ENCODE results near the gene EPHA6.
A peak's percentile ranks its signal among the peaks of the same experiment; 100 is the strongest.

Gene EPHA6

DNA sequence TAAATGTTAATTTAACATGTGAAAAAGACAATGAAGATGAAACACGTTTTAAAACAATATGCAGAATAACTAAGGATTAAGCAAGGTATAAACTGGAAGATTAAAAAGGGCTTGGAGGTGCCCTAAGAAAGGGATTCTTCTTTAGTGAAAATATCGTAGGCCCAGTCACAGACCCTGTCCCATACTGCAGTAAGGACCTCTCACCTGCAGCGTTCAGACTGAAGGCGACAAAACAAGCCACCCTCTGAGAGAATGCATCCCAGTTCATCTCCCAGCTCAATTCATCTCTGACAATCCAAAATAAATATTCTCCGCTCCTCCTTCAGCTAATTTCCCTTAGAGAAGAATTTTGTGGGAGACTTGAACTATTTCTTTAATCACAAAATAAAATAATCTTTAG lies 847.9 kb downstream of the EPHA6 start:
- DNase-seq, result no peak

DNA sequence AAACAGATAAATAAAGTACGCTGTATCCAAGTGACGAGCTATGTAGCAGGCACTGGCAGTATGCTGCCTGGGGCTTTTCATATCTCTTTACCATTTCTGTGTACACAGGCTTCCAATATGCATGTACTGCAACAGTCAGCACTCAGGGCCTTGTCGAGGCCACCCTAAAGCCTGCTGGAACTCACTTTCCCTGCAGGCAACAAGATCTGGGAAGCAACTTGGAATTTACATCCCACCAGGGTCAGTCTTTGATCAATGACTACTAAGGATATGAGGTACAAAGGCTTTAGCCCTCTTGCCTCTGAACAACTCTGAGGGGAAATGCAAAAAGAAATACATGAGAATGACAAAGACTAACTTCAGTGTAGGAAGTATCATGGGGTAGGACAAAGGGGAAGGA lies 848.4 kb downstream of the EPHA6 start:
- DNase-seq, result no peak

DNA sequence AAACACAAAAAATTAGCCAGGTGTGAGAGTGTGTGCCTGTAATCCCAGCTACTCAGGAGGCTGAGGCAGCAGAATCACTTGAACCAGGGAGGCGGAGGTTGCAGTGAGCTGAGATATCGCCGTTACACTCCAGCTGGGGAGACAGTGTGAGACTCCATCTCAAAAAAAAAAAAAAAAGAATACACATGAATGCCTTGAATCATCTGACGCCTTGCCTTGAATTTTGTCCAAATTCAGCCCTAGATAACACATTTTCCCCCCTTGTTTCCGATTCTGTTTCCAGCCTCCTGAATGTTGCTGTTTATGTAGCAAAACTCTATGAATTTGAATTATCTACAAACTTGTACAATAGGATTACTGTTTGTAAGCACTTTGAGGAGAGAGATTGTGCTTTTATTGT lies 851.5 kb downstream of the EPHA6 start:
- no peak for DNase-seq

DNA sequence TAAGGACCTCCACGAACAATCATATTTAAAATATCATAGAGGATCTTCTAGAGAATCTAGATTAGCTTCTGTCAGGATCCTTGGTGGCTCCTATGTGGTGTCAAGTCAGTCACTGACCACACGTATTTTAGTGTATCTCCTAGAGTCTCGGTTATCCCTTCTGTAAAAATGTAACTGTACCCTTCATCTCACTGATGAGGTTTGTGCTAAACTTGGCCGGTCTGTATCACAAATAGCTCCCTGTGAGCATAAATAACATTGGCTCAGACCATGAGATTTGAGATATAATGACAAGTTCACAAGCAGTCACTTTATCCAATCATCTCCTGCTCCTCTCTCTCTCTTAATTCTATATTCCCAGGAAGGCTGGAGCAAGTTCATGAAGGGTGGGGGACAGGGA lies 856.6 kb downstream of the EPHA6 start:
- DNase-seq, result no peak

DNA sequence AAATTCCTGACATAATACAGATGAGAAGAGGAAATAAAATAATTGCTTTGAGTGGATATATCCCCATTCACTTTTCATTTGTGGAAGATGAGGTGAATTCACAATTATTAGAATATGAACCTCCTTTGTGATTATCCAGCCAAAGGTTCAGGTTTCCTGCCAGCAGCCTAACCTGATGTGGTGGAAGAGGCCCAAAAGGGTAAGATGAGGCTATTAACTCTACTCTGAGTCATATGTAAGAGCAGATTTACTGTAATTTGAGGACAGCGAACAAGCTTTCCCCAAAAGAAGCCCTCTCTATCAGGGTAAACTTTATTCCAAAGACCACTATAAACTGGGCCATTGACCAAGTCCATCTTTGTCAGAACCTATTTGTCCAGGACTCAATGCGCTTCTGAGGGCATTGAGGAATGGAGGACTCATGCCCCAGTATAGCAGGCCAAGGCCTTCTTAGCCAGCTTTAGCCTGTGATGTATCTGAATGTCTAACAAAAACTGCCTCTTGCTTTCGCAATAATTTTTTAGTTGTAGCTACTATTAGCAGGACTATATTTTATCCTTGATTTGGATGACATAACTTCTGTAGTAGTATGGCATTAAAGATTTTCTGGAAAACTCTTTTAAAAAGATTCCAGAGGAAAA lies 859.1 kb downstream of the EPHA6 start:
- DNase-seq, result no peak

DNA sequence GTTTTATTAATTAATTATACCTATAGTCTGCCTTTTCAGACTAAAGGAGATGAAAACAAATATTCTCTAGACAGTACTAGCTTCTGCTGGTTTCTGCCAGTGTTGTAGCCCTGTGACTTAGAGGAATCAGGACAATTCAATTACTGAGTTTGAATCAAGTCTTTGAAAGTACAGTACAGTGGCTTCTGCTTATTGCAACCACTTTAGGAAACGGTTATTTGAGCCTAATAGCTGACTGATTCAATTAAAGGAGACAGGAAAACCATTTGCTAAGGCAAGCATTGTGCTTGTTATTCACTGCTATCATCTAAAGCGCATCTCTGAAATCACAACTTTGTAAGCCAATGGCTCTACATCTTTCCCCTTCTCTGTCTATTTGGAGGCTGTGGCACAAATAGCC lies 860.1 kb downstream of the EPHA6 start:
- DNase-seq, result no peak

DNA sequence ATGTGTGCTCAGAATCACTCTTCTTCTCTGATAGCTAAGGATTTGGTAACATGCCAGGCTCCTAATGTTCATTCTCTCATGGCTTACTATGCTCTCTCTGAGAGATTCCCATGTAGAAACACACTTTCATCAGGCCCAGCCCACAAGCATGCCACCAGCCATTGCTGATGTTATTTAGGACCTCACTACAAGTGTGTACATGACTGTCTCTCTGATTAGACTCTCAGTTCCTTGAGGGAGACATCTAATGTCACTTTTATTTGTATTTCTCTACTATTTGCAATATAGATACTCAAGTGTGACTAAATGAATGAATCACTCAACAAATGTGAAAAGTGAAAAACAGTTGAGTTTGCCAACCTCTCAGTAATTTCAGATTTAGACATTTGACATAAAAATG lies 865.8 kb downstream of the EPHA6 start:
- no peak for DNase-seq

DNA sequence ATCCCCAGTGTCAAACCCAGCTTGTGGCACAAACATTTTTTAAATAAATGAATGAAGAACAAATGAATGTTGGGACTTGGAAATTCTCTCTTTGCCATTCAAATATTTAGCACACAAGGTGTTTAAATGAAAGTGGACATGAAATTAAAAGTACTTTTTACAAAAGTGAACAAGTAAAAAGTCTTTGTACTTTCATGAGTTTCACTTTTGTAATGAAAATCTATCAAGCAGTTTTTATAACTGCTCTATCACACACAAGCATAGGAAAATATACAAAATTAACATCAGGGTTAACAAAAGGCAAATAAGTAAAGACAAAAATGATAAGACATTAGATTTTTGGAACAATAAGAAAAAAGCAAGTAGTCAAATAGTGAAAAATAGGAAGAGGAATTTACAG lies 866.3 kb downstream of the EPHA6 start:
- no peak for DNase-seq

DNA sequence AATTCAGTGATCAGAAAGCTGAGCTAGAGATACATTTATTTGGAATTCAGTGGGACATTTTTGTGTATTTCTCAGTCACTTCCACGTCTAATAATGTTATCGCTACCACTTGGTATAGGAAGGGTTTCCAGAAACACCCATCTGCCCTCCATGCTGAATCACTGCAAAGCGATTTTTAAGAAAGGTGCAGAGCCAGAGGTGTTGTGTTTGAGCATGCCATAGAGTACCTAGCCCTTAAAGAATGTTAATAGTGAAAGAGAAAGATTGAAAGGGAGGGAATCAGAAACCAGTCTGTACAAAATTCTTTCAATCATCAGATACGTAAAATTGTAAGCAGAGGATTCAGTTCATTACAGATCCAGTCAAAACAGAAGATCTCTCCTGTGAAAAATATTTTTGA lies 870.1 kb downstream of the EPHA6 start:
- DNase-seq, result no peak

DNA sequence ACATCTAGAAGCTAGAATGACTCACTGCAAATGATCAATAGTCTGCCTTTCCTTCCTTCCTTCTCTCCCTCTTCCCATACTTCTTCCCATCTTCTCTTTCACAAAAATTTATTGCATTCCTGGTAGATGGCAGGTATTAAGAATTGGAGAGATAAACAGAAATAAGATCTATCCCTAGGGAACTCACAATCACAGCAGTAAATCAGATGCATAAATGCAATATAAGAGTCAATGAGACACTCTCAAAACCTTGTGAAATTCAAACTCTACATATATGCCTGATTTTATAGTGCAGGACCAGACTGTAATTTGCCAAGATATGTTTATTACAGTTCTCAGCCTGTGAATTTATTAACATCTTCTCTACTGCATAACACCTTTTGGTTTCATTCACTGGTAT lies 871.9 kb downstream of the EPHA6 start:
- DNase-seq, result no peak

DNA sequence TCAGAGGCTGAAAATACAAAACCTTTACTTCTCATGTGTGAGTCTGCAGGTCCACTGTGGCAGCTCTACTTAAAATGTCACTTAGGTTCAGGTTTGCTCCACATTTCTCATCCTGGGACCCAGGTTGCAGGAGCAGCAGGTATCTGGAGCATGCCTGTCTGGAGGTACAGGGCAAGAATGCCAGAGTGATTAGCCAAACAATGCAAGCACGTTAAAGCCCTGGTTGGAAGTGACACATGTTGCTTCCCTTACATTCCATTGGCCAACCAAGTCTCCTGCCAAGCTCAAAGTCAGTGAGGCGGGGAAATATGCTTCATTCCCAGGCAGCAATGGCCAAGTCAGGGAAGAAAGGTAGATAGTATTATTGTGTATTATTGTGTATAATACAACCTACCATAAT lies 873.3 kb downstream of the EPHA6 start:
- no peak for DNase-seq

DNA sequence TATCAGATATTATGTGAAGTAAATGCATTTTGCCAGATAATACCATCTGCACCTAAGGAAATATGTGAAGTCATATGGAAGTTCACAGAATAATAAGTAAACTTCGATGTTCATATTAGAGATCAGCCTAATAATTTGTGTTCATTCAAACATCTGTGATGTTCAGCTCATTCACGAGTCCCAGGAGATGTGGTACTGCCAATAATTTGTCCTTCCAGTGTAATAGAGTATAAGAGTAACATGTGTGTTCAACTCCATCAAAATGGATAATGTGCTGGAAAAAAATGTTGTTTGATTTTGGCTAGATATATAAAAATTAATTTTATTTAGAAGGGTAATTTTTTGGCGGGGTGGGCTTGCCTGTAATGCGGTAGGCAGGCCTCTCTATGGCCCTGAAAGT lies 874.7 kb downstream of the EPHA6 start:
- DNase-seq, result no peak

DNA sequence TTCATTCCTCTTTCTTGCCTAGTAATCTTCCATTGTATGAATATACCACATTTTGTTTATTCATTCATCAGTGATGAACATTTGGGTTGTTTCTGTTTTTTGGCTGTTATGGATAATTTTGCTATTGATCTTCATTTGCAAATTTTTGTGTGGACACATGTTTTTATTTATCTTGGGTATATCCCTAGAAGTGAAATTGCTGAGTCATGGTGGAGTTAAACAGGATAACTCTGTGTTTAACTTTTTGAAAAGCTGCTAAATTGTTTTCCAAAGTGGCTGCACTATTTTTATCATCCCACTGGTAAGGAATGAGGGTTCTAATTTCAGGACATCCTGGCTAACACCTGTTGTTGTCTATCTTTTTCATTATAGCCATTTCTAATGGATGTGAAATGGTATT lies 875.6 kb downstream of the EPHA6 start:
- DNase-seq, result no peak

DNA sequence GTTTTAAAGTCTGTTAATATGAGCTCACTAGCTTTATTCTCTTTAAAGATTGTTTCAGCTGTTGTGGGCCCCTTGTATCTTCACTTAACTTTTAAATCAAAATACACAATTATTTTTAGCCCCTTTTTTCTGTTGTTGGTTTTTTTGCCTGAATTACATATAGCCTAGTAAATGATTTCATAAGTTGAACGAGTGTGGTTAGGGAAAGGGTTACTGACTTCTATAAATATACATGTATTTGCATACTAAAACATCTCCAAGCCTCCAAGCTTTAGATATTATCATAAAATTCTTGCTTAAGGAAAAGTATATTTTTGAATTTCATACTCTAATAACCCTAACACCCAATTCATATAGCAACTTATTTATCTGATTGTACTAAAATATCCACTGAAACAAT lies 877.0 kb downstream of the EPHA6 start:
- DNase-seq, result no peak

DNA sequence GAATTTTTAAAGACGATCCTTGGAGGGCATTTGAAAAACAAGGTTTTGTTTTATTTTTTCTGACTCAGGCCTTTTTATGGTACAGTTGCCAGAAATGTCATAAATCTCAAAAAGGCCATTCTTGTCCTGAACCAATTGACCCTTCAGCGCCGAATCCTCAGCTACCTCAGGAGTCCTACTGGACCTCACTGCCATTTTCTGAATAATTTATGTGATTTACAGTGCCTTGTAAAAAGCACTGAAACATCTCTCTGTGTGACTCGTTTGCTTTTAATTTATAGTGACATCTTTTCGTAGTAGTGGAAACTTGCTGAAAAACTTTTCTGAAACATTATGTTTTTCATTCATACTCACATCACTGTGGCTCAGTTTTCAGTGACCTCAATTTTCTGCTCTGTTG lies 878.0 kb downstream of the EPHA6 start:
- no peak for DNase-seq

DNA sequence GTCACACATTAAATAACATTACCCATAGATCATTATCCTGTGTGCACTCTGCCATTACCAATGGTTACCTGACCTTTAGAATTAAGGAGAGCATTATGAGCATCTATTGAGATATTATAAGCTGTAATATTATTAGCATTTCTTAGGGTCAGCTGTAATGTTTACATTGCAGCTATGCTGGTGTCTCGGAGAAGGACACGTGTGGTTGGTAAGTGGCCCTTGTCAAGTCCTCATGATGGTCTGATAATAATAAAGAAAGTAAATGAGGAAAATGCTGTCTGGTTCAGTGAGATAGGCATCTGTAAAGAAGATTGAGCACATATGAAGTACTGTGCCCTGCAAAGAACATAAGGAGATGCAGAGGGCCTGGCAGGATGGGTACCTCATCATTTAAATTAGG lies 878.4 kb downstream of the EPHA6 start:
- no peak for DNase-seq

DNA sequence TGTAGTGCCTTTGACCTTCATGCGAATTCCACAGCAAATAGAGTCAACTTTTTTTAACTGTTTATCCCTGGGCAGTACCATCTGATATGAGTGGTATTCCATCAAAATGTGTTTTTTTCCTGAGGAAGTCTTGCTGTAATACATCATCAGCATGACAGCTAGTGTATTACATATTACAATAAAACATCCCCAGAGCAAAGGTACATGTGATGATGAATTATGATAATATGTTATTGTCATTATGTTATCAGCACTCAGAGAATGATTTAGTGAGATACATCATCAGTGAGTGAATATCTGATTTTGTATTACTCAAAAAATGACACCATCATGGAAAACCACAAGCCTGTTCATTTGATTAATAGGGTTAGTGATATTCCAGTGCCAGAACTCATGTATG lies 880.5 kb downstream of the EPHA6 start:
- no peak for DNase-seq

DNA sequence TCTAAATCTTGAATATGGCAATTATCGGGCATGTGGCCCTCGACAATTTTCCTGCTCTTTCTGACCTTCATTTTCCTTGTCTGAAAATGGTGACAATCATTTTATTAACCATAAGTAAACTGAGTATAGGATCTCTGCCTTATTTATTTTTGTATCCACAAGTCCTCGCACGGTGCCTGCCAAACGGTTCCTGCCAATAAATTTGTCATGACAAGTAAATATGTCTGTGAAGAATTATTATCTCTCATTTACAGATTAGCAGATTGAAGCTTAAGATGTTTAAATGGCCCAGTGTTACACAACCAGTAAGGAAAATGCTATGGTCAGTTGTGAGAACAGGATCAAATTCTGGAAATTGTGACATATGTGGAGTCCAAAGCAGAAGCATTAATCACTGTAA lies 884.3 kb downstream of the EPHA6 start:
- DNase-seq, result no peak

DNA sequence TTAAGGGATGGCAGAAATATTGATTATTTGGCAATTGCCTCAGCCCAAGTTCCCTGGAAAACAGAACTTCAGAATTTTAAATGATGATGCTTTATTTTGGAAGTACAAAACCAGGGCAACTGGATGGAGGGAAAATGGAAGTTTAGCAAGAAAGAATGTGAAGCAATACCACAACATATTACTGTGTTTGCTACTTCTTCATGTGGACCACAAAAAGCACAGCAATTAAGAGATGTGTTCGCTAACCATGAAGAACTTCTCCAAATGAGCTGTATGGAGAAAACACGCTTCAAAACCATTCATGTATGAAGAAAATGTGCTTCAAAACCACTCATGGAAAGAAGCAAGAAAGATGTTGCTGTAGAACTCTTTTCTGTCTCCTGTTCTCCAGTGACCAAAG lies 885.5 kb downstream of the EPHA6 start:
- no peak for DNase-seq

DNA sequence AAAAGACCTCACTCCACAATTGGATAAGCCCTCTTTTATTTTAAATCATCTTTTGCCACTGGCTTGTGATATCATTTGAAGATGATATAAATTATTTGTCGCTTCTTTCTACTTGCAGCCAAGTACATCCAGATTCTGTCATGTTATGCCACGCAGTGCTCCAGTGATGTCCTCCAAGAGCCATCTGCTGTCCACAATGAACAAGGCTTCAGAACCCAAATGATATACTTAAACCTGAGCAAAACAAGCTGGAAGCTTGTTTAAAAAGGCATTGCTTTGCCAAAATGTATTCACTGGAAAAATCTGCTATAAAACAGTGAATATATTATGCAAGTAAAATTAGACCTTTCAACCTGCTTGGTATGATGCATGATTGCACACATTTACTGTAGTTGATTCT lies 891.4 kb downstream of the EPHA6 start:
- DNase-seq, result no peak

DNA sequence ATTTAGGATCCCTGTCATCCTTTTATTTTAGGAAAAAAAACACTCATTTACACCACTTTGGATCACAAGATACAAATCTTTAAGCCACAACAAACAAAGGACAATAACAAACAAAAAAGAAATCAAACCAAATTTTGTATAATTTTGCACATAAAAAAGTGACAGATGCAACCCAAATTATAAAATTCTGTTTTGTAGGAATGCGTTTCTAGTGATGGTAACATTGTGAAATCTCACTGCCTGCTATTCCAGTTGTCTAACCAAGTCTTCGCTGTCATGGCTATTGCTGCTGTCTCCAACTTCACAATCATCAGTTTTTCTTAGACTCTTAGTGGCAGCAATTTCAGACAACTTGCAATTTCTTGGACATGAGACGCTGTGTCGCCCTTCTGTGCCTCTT lies 891.8 kb downstream of the EPHA6 start:
- no peak for DNase-seq

DNA sequence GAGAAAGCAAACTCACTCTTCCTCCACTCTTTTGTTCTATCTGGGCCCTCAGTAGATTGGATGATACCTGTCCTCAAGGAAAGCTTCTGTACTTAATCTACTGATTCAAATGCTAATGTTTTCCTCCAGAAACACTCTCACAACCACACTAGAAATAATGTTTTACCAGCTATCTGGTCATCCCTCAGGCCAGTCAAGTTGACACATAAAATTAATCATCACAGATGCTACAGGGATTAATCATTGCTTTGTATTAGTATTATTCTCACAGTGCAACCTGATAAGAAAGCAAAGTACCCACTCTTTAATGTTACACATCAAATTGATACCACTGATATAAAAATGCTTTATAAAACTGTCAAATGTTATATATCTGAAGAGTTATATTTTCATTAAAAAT lies 897.3 kb downstream of the EPHA6 start:
- DNase-seq, result no peak

DNA sequence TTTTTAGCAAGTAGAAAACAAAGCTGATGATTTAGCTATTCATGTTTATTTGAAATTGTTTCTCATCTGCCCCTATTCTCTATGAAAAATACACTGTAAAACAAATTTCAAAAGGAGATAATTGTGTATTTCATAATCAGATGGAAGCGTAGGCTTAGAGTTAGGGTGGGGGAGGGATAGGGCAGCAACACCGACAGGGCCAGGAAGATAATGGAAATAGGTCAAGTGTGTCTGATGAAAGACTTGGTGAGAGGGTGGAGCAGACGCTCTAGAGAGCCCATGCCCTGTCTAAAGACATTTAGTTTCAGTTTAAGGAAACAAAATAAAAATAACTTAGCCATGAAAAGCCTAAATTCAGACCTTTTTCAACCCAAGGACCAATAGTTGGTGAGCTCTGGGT lies 898.5 kb downstream of the EPHA6 start:
- DNase-seq, result no peak

DNA sequence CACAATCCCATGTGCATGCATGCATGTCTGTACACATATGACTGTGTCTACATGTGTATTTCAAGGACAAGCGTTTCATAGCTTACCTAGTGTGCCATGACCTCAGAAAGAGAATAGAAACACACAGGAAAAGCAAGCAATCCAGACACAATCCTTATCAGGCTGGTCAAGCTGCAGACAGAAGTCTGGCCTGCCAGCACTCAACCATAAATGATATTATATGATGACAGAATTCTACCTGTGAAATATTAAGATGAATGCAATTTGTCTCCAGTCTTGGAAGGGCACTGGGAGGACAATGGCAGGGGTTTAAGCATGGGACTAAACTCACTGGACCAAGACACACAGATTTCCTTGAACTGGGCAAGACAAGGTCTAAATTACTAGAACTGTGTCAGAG lies 899.2 kb downstream of the EPHA6 start:
- DNase-seq, result no peak

DNA sequence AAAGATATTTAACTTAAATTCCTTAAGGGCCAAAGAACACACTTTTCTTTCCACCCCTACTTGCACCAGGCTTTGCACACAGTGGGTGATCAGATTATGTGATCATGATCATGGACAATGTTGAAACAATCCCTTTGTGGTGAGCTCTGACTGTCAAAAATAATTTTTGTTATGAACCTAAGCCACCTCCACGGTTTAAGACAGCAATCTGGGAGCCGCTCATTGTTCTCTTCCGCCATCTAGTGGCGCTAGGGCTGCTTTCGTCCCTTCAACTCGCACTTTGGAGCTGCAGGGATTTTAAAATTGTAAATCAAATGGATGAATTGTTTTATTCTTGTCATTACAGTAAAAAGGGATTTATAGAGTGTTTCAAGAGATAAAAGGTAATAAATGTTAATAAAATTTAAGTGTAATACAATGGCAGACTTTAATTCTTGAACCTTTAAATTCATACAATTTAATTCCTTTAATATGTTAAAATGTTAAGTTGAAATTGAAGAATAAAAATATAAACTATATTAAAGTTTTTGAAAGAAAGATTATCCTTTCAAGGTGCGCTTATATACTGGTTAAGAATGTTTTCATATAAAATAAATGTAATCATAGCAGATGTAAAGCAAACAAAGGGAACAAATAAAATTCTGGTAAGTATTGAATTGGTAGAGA lies 904.9 kb downstream of the EPHA6 start:
- DNase-seq, result peak; percentile 85
